Mesenchymal stem cell (in vitro differentiated cells and primary cell): ENCODE results near the gene CAPSL.

ENCODE experiments used
- DNase-seq: peaks from one replicate; pipeline ENCODE4 v3.0.0-alpha.2; 2013
- H2AFZ ChIP-seq: one replicate; pipeline ENCODE4 v1.6.1; 2013; ENCODE audit warnings: low read depth, mild to moderate bottlenecking, control low read depth, inconsistent platforms, low read length, moderate library complexity
- H2AK5ac ChIP-seq: 2 replicates; pipeline ENCODE4 v1.6.1; 2013; ENCODE audit warnings: low read length, moderate library complexity, mild to moderate bottlenecking, inconsistent platforms; ENCODE audit not compliant: severe bottlenecking
- H2BK120ac ChIP-seq: one replicate; pipeline ENCODE4 v1.6.1; 2013; ENCODE audit warnings: low read depth, mild to moderate bottlenecking, inconsistent platforms, low read length, moderate library complexity
- H2BK12ac ChIP-seq, 2 experiments: one replicate each; pipeline ENCODE4 v1.6.1; 2013; ENCODE audit warnings: inconsistent platforms in 2 of 2, low read length in 2 of 2, mild to moderate bottlenecking in 2 of 2, moderate library complexity in 2 of 2, control low read depth in 1 of 2
- H2BK15ac ChIP-seq: one replicate; pipeline ENCODE4 v1.6.1; 2013; ENCODE audit warnings: mild to moderate bottlenecking, low read depth, inconsistent platforms; ENCODE audit not compliant: poor library complexity, severe bottlenecking
- H2BK5ac ChIP-seq: 2 replicates; pipeline ENCODE4 v1.6.1; 2013; ENCODE audit warnings: low read depth, mild to moderate bottlenecking, low read length, control low read depth, inconsistent platforms; ENCODE audit not compliant: poor library complexity, severe bottlenecking
- H3K14ac ChIP-seq, 2 experiments: one replicate each; pipeline ENCODE4 v1.6.1; 2013; ENCODE audit warnings: inconsistent platforms in 2 of 2, low read length in 2 of 2, control low read depth in 1 of 2, mild to moderate bottlenecking in 1 of 2, moderate library complexity in 1 of 2
- H3K18ac ChIP-seq, 2 experiments: one replicate each; pipeline ENCODE4 v1.6.1; 2013; ENCODE audit warnings: inconsistent platforms in 2 of 2, low read length in 2 of 2, control low read depth in 1 of 2, low read depth in 1 of 2, mild to moderate bottlenecking in 1 of 2
- H3K23ac ChIP-seq, 2 experiments: one replicate each; pipeline ENCODE4 v1.6.1; 2013; ENCODE audit warnings: inconsistent platforms in 2 of 2, low read length in 2 of 2, mild to moderate bottlenecking in 2 of 2, moderate library complexity in 2 of 2, control low read depth in 1 of 2
- H3K27ac ChIP-seq: 2 replicates; pipeline ENCODE4 v1.5.1; 2013; ENCODE audit warnings: mild to moderate bottlenecking, moderate library complexity, low read length, control low read depth, inconsistent platforms; ENCODE audit not compliant: poor library complexity, severe bottlenecking
- H3K27me3 ChIP-seq, 2 experiments: 2 replicates each; pipeline versions ENCODE4 v1.6.1 to v1.7.0; 2013; ENCODE audit warnings: low read length in 2 of 2, mild to moderate bottlenecking in 2 of 2, moderate library complexity in 2 of 2, control low read depth in 1 of 2, inconsistent platforms in 1 of 2; ENCODE audit not compliant: control insufficient read depth in 1 of 2, insufficient read depth in 1 of 2
- H3K36me3 ChIP-seq, 2 experiments: 2 replicates each; pipeline versions ENCODE4 v1.6.1 to v1.7.0; 2013; ENCODE audit warnings: low read length in 2 of 2, control low read depth in 1 of 2, inconsistent platforms in 1 of 2, low read depth in 1 of 2, mild to moderate bottlenecking in 1 of 2; ENCODE audit not compliant: insufficient read depth in 2 of 2, control insufficient read depth in 1 of 2
- H3K4ac ChIP-seq, 2 experiments: one replicate each; pipeline ENCODE4 v1.6.1; 2013; ENCODE audit warnings: inconsistent platforms in 2 of 2, low read length in 2 of 2, mild to moderate bottlenecking in 2 of 2, moderate library complexity in 2 of 2, control low read depth in 1 of 2, low read depth in 1 of 2
- H3K4me1 ChIP-seq: 2 replicates; pipeline ENCODE4 v1.6.1; 2013; ENCODE audit warnings: low read depth, low read length, control low read depth; ENCODE audit not compliant: control insufficient read depth, insufficient read depth
- H3K4me2 ChIP-seq: 2 replicates; pipeline ENCODE4 v1.6.1; 2013; ENCODE audit warnings: low read length, mild to moderate bottlenecking, inconsistent platforms; ENCODE audit not compliant: poor library complexity, severe bottlenecking
- H3K4me3 ChIP-seq, 2 experiments: 2 replicates each; pipeline versions ENCODE4 v1.5.1 to v1.7.0; 2013; ENCODE audit warnings: low read length in 2 of 2, mild to moderate bottlenecking in 2 of 2, control low read depth in 1 of 2, low read depth in 1 of 2; ENCODE audit not compliant: insufficient read depth in 1 of 2
- H3K79me1 ChIP-seq: replicated peaks from 2 replicates; pipeline ENCODE4 v1.6.1; 2013; ENCODE audit warnings: mild to moderate bottlenecking, control low read depth, low read length, inconsistent platforms; ENCODE audit not compliant: poor library complexity, severe bottlenecking
- H3K9ac ChIP-seq: 2 replicates; pipeline ENCODE4 v1.7.0; 2013; ENCODE audit warnings: mild to moderate bottlenecking, low read length, moderate library complexity
- H3K9me3 ChIP-seq: 2 replicates; pipeline ENCODE4 v1.7.0; 2013; ENCODE audit warnings: mild to moderate bottlenecking, low read length; ENCODE audit not compliant: control insufficient read depth
- H4K8ac ChIP-seq: one replicate; pipeline ENCODE4 v1.6.1; 2013; ENCODE audit warnings: inconsistent platforms, mild to moderate bottlenecking, low read length, moderate library complexity
- H4K91ac ChIP-seq: one replicate; pipeline ENCODE4 v1.6.1; 2013; ENCODE audit warnings: mild to moderate bottlenecking, low read length, inconsistent platforms
- WGBS: methylation state at CpG from one replicate; pipeline ENCODE4 v1.1.7; 2013; ENCODE audit warnings: mixed read lengths; 5-methylcytosine and 5-hydroxymethylcytosine counted together

CAPSL gene

GRCh38 chr5:35919191-35919590, 19.2 kb downstream of the CAPSL start:
- no peak overlapping the region for H3K27ac ChIP-seq
- no peak overlapping the region for H2BK5ac ChIP-seq
- no peak overlapping the region for H2BK120ac ChIP-seq
- H3K14ac ChIP-seq = no peak overlapping the region
- no peak overlapping the region for H2BK15ac ChIP-seq
- H3K79me1 ChIP-seq = no peaks in the 10 kb centered on the region
- no peak overlapping the region for H3K9ac ChIP-seq
- H4K91ac ChIP-seq = no peak overlapping the region
- no peak overlapping the region for H3K4ac ChIP-seq
- H3K9me3 ChIP-seq = no peaks in the 10 kb centered on the region
- H3K4me2 ChIP-seq = no peak overlapping the region
- H3K4me3 ChIP-seq = no peak overlapping the region
- no peaks in the 10 kb centered on the region for H3K4me1 ChIP-seq
- no peak overlapping the region for H2AFZ ChIP-seq
- H3K18ac ChIP-seq = no peak overlapping the region
- H3K23ac ChIP-seq = no peak overlapping the region
- no peak overlapping the region for H4K8ac ChIP-seq
- 9% methylated on average over 2 of the region's 4 CpGs for WGBS
- DNase-seq = peak; percentile 37
- H3K27me3 ChIP-seq = peaks cover 6 to 8% of the 10 kb centered on the region in 2 experiments
- H3K36me3 ChIP-seq = no peaks in the 10 kb centered on the region
- H2BK12ac ChIP-seq = no peak overlapping the region
- no peak overlapping the region for H2AK5ac ChIP-seq

GRCh38 chr5:35908814-35909213, 29.6 kb downstream of the CAPSL start:
- H3K14ac ChIP-seq = no peak overlapping the region
- no peak for DNase-seq
- no peak overlapping the region for H3K4me3 ChIP-seq
- no peak overlapping the region for H4K8ac ChIP-seq
- H2BK12ac ChIP-seq = no peak overlapping the region
- no peak overlapping the region for H4K91ac ChIP-seq
- H3K36me3 ChIP-seq = no peaks in the 10 kb centered on the region
- no peaks in the 10 kb centered on the region for H3K27me3 ChIP-seq
- H3K79me1 ChIP-seq = no peaks in the 10 kb centered on the region
- H3K27ac ChIP-seq = no peak overlapping the region
- no peaks in the 10 kb centered on the region for H3K9me3 ChIP-seq
- H2BK120ac ChIP-seq = no peak overlapping the region
- H3K4me2 ChIP-seq = no peak overlapping the region
- no peak overlapping the region for H2BK15ac ChIP-seq
- H3K18ac ChIP-seq = no peak overlapping the region
- no peak overlapping the region for H2BK5ac ChIP-seq
- no peak overlapping the region for H3K9ac ChIP-seq
- H2AFZ ChIP-seq = no peak overlapping the region
- no peak overlapping the region for H3K4ac ChIP-seq
- no peak overlapping the region for H3K23ac ChIP-seq
- H3K4me1 ChIP-seq = no peaks in the 10 kb centered on the region
- H2AK5ac ChIP-seq = no peak overlapping the region

- no peak overlapping the region for H3K4ac ChIP-seq
- H3K4me3 ChIP-seq = no peak overlapping the region
- no peak overlapping the region for H2BK120ac ChIP-seq
- no peak overlapping the region for H4K8ac ChIP-seq
- no peak overlapping the region for H3K14ac ChIP-seq
- H2AFZ ChIP-seq = no peak overlapping the region
- 47% methylated on average over 1 of the region's 1 CpG for WGBS
- no peak overlapping the region for H2BK5ac ChIP-seq
- H3K4me1 ChIP-seq = no peaks in the 10 kb centered on the region
- H3K9me3 ChIP-seq = no peaks in the 10 kb centered on the region
- H3K4me2 ChIP-seq = no peak overlapping the region
- no peak overlapping the region for H3K9ac ChIP-seq
- H3K36me3 ChIP-seq = no peaks in the 10 kb centered on the region
- H3K18ac ChIP-seq = no peak overlapping the region
- H3K27me3 ChIP-seq = no peaks in the 10 kb centered on the region
- no peaks in the 10 kb centered on the region for H3K79me1 ChIP-seq
- H3K23ac ChIP-seq = no peak overlapping the region
- H3K27ac ChIP-seq = no peak overlapping the region
- H2AK5ac ChIP-seq = no peak overlapping the region
- no peak overlapping the region for H2BK15ac ChIP-seq
- H2BK12ac ChIP-seq = peak overlapping the region in 1 of 2 experiments; percentile 42
- no peak overlapping the region for H4K91ac ChIP-seq
- no peak for DNase-seq
Measured at GRCh38 chr5:35908228-35908627, 30.2 kb downstream of the CAPSL start.

GRCh38 chr5:35904443-35905132, 33.8 kb downstream of the CAPSL start:
- DNase-seq = no peak
- H2AK5ac ChIP-seq = no peak overlapping the region
- H3K79me1 ChIP-seq = no peaks in the 10 kb centered on the region
- H3K4ac ChIP-seq = no peak overlapping the region
- no peak overlapping the region for H3K14ac ChIP-seq
- H3K27me3 ChIP-seq = no peaks in the 10 kb centered on the region
- H3K18ac ChIP-seq = no peak overlapping the region
- no peak overlapping the region for H4K91ac ChIP-seq
- no peak overlapping the region for H3K23ac ChIP-seq
- no peaks in the 10 kb centered on the region for H3K9me3 ChIP-seq
- no peak overlapping the region for H2BK12ac ChIP-seq
- 78% methylated on average over 11 of the region's 11 CpGs for WGBS
- no peak overlapping the region for H3K4me3 ChIP-seq
- H3K4me2 ChIP-seq = no peak overlapping the region
- no peak overlapping the region for H4K8ac ChIP-seq
- no peak overlapping the region for H3K27ac ChIP-seq
- H3K9ac ChIP-seq = no peak overlapping the region
- H2AFZ ChIP-seq = no peak overlapping the region
- no peak overlapping the region for H2BK15ac ChIP-seq
- no peaks in the 10 kb centered on the region for H3K4me1 ChIP-seq
- H3K36me3 ChIP-seq = no peaks in the 10 kb centered on the region
- H2BK5ac ChIP-seq = no peak overlapping the region
- no peak overlapping the region for H2BK120ac ChIP-seq
